Neural cell (in vitro differentiated cells): Measurements from ENCODE around the gene URGCP.

Experiments used
- CTCF ChIP-seq: fragments of 450-650 bp; IDR thresholded peaks from 2 replicates; pipeline ENCODE4 v1.5.1; 2014; ENCODE audit warnings: antibody characterized with exemption, mild to moderate bottlenecking, moderate library complexity; ENCODE audit not compliant: poor library complexity, severe bottlenecking
- EP300 ChIP-seq: fragments of 450-650 bp; conservative IDR thresholded peaks from 2 replicates; pipeline ENCODE4 v1.6.1; 2014; ENCODE audit warnings: antibody characterized with exemption, mild to moderate bottlenecking, moderate library complexity; ENCODE audit not compliant: poor library complexity, severe bottlenecking
- EZH2 ChIP-seq: fragments of 200-600, 300-800 bp; shearing (Covaris generic), sonication (generic); IDR thresholded peaks from 2 replicates; pipeline ENCODE4 v1.6.1; 2014; ENCODE audit warnings: antibody characterized with exemption, low read length, borderline replicate concordance, mild to moderate bottlenecking; ENCODE audit not compliant: insufficient read depth, poor library complexity, severe bottlenecking
- MXI1 ChIP-seq: fragments of 450-650 bp; conservative IDR thresholded peaks from 2 replicates; pipeline ENCODE4 v1.6.1; 2014; ENCODE audit warnings: antibody characterized with exemption, mild to moderate bottlenecking; ENCODE audit not compliant: poor library complexity, severe bottlenecking
- POLR2AphosphoS5 ChIP-seq: IDR thresholded peaks from 2 replicates; pipeline ENCODE4 v1.6.1; 2012
- RAD21 ChIP-seq: fragments of 450-650 bp; conservative IDR thresholded peaks from 2 replicates; pipeline ENCODE4 v1.6.1; 2014; ENCODE audit warnings: antibody characterized with exemption, mild to moderate bottlenecking, moderate library complexity
- REST ChIP-seq: IDR thresholded peaks from 2 replicates; pipeline ENCODE4 v1.6.1; 2012; ENCODE audit warnings: borderline replicate concordance
- SMC3 ChIP-seq: fragments of 450-650 bp; conservative IDR thresholded peaks from 2 replicates; pipeline ENCODE4 v1.6.1; 2014; ENCODE audit warnings: antibody characterized with exemption, mild to moderate bottlenecking, moderate library complexity; ENCODE audit not compliant: poor library complexity
- TAF1 ChIP-seq: IDR thresholded peaks from 2 replicates; pipeline ENCODE4 v1.6.1; 2012; ENCODE audit warnings: low read depth

- TF ChIP-seq EZH2 (no peak), CTCF (no peak), POLR2AphosphoS5 (no peak), EP300 (no peak), REST (no peak), RAD21 (no peak), TAF1 (no peak), MXI1 (no peak), SMC3 (no peak)
These were observed 29.2 kb downstream of the URGCP start for GRCh38 chr7:43876976-43877745.
